Thymus (tissue), 11 donors: ENCODE data around the gene ABCA1. TPM values are rescaled to one million over a fixed set of nuclear protein-coding genes. Genes with fewer than 3 reads are reported as not detected.

Experiments used
- DNase-seq, 9 donors: peaks; one replicate each; pipeline ENCODE4 v3.0.0-alpha.2; 2013; ENCODE audit warnings: low spot score in 9 of 9, low read depth in 6 of 9, missing footprints in 1 of 9
- H3K27ac ChIP-seq, 2 donors: one replicate each; pipeline ENCODE4 v1.5.1; 2013; ENCODE audit warnings: control low read depth in 1 of 2, low read depth in 1 of 2, low read length in 1 of 2, mild to moderate bottlenecking in 1 of 2, moderate library complexity in 1 of 2
- H3K27me3 ChIP-seq, 2 donors: one replicate each; pipeline ENCODE4 v1.5.1; 2013; ENCODE audit warnings: low read length in 1 of 2; ENCODE audit not compliant: control insufficient read depth in 2 of 2, insufficient read depth in 1 of 2
- H3K36me3 ChIP-seq, 2 donors: one replicate each; pipeline ENCODE4 v1.5.1; 2013; ENCODE audit warnings: low read length in 1 of 2, mild to moderate bottlenecking in 1 of 2, moderate library complexity in 1 of 2; ENCODE audit not compliant: control insufficient read depth in 2 of 2, insufficient read depth in 2 of 2
- H3K4me1 ChIP-seq, 2 donors: one replicate each; pipeline ENCODE4 v1.5.1; 2013; ENCODE audit warnings: low read length in 2 of 2; ENCODE audit not compliant: control insufficient read depth in 2 of 2, insufficient read depth in 2 of 2
- H3K4me3 ChIP-seq, 2 donors: one replicate each; pipeline ENCODE4 v1.5.1; 2013; ENCODE audit warnings: low read length in 2 of 2, control low read depth in 1 of 2, mild to moderate bottlenecking in 1 of 2
- H3K9me3 ChIP-seq, 2 donors: one replicate each; pipeline ENCODE4 v1.5.1; 2013; ENCODE audit warnings: low read length in 1 of 2, mild to moderate bottlenecking in 1 of 2; ENCODE audit not compliant: control insufficient read depth in 2 of 2, insufficient read depth in 1 of 2
- WGBS: extraction: QIAGEN DNeasy Blood & Tissue Kit; methylation state at CpG from one replicate; pipeline ENCODE4 v1.1.7; 2013; 5-methylcytosine and 5-hydroxymethylcytosine counted together
- polyA plus RNA-seq: library from polyadenylated mRNA; stranded (reverse); fragments of 200-250 nt; gene quantifications from one replicate; pipeline ENCODE4 v1.2.3, GENCODE V29; 2013
- total RNA-seq: library from RNA; stranded (reverse); fragments of 120-200 nt; gene quantifications from one replicate; pipeline ENCODE4 v1.2.4, GENCODE V29; 2013
- donor health status: healthy.

ABCA1 gene
- total and polyA plus RNA-seq, 2 donors: 14.6 to 25.9 TPM

GRCh38 chr9:104780796-104781395, 147.1 kb downstream of the ABCA1 start:
- WGBS: 100% methylated on average over 1 of the region's 1 CpG
- Histone ChIP-seq H3K27ac (no peak overlapping the region), H3K9me3 (no peaks in the 10 kb centered on the region), H3K27me3 (no peaks in the 10 kb centered on the region), H3K36me3 (peaks cover 22 to 23% of the 10 kb centered on the region in 2 donors), H3K4me3 (no peak overlapping the region), H3K4me1 (no peaks in the 10 kb centered on the region)
- DNase-seq: peak in 3 of 9 donors; percentile 5 to 45 (median 15)

- Histone ChIP-seq H3K9me3 (no peaks in the 10 kb centered on the region), H3K4me1 (no peaks in the 10 kb centered on the region), H3K27ac (no peak overlapping the region), H3K36me3 (peaks cover 14% of the 10 kb centered on the region in 2 donors), H3K4me3 (no peak overlapping the region), H3K27me3 (no peaks in the 10 kb centered on the region)
- DNase-seq: no peak
- WGBS: 90% methylated on average over 9 of the region's 9 CpGs
These were observed 147.9 kb downstream of the ABCA1 start for GRCh38 chr9:104779946-104780535.

- WGBS: 97% methylated on average over 1 of the region's 1 CpG
- peaks cover 9 to 12% of the 10 kb centered on the region in 2 donors for H3K36me3 ChIP-seq
- no peak for DNase-seq
- H3K4me1 ChIP-seq: no peaks in the 10 kb centered on the region
- H3K27ac ChIP-seq: no peak overlapping the region
- H3K9me3 ChIP-seq: no peaks in the 10 kb centered on the region
- H3K27me3 ChIP-seq: no peaks in the 10 kb centered on the region
- no peak overlapping the region for H3K4me3 ChIP-seq
These were observed 148.6 kb downstream of the ABCA1 start for GRCh38 chr9:104779334-104779733.

- 97% methylated on average over 4 of the region's 4 CpGs for WGBS
- no peak overlapping the region for H3K27ac ChIP-seq
- H3K36me3 ChIP-seq: peaks cover 7 to 8% of the 10 kb centered on the region in 2 donors
- no peaks in the 10 kb centered on the region for H3K4me1 ChIP-seq
- DNase-seq: no peak
- H3K9me3 ChIP-seq: no peaks in the 10 kb centered on the region
- H3K27me3 ChIP-seq: no peaks in the 10 kb centered on the region
- no peak overlapping the region for H3K4me3 ChIP-seq
These were observed 149.2 kb downstream of the ABCA1 start for GRCh38 chr9:104778802-104779201.

- Histone ChIP-seq H3K4me1 (no peaks in the 10 kb centered on the region), H3K27ac (no peak overlapping the region), H3K27me3 (no peaks in the 10 kb centered on the region), H3K9me3 (no peaks in the 10 kb centered on the region), H3K36me3 (no peaks in the 10 kb centered on the region), H3K4me3 (no peak overlapping the region)
- 94% methylated on average over 1 of the region's 1 CpG for WGBS
- no peak for DNase-seq
These were observed 151.2 kb downstream of the ABCA1 start for GRCh38 chr9:104776797-104777196.

- 100% methylated on average over 2 of the region's 2 CpGs for WGBS
- no peak for DNase-seq
- no peak overlapping the region for H3K27ac ChIP-seq
These were observed 152.0 kb downstream of the ABCA1 start for GRCh38 chr9:104775976-104776375.

GRCh38 chr9:104775574-104775936, 152.4 kb downstream of the ABCA1 start:
- H3K4me1 ChIP-seq: no peaks in the 10 kb centered on the region
- H3K4me3 ChIP-seq: no peak overlapping the region
- no peak overlapping the region for H3K27ac ChIP-seq
- no peaks in the 10 kb centered on the region for H3K27me3 ChIP-seq
- H3K9me3 ChIP-seq: no peaks in the 10 kb centered on the region
- H3K36me3 ChIP-seq: no peaks in the 10 kb centered on the region
- no peak for DNase-seq

More at GRCh38 chr9:104775976-104776375, 152.0 kb downstream of the ABCA1 start:
- Histone ChIP-seq H3K9me3 (no peaks in the 10 kb centered on the region), H3K4me3 (no peak overlapping the region), H3K27me3 (no peaks in the 10 kb centered on the region), H3K36me3 (no peaks in the 10 kb centered on the region), H3K4me1 (no peaks in the 10 kb centered on the region)

GRCh38 chr9:104774831-104775573, 153.0 kb downstream of the ABCA1 start:
- H3K27ac ChIP-seq: no peak overlapping the region
- no peaks in the 10 kb centered on the region for H3K9me3 ChIP-seq
- no peaks in the 10 kb centered on the region for H3K27me3 ChIP-seq
- H3K4me1 ChIP-seq: no peaks in the 10 kb centered on the region
- H3K4me3 ChIP-seq: no peak overlapping the region
- no peaks in the 10 kb centered on the region for H3K36me3 ChIP-seq
- WGBS: 92% methylated on average over 11 of the region's 11 CpGs
- DNase-seq: no peak

GRCh38 chr9:104774132-104774531, 153.8 kb downstream of the ABCA1 start:
- Histone ChIP-seq H3K9me3 (no peaks in the 10 kb centered on the region), H3K36me3 (no peaks in the 10 kb centered on the region), H3K27me3 (no peaks in the 10 kb centered on the region), H3K27ac (no peak overlapping the region), H3K4me1 (no peaks in the 10 kb centered on the region), H3K4me3 (no peak overlapping the region)
- DNase-seq: no peak
- 97% methylated on average over 1 of the region's 1 CpG for WGBS
